NCI-H510A treated with DMSO at 0.1 percent for 48 hours (cell line): ENCODE measurements around the gene PPT1.

Experiments used
- DNase-seq: peaks from one replicate; lab custom pipeline; 2025; lab: John Stamatoyannopoulos, UW

PPT1 gene

GRCh38 chr1:40029608-40030007 lies 67.4 kb downstream of the PPT1 start:
- DNase-seq, result peak; percentile 59

- DNase-seq, result no peak
These were observed 69.4 kb downstream of the PPT1 start for GRCh38 chr1:40027647-40028046.

DNA sequence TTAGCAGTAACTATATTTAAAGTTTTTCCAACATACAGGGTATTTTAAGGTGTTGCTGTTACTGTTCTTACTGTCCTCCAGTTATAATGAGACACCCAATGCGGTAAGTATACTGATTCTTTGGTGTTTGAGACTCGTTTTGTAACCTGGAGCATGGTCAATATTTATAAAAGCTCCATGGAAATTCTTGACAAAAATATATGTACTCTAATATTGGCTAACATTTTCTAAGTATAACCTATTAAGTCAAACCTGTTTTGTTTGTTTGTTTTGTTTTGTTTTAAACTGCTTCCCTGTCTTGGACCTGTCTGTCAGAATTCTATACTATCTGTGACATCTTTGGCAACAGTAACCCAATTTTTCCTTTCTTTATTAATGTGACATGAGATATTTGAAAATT lies 72.4 kb downstream of the PPT1 start:
- DNase-seq, result no peak

DNA sequence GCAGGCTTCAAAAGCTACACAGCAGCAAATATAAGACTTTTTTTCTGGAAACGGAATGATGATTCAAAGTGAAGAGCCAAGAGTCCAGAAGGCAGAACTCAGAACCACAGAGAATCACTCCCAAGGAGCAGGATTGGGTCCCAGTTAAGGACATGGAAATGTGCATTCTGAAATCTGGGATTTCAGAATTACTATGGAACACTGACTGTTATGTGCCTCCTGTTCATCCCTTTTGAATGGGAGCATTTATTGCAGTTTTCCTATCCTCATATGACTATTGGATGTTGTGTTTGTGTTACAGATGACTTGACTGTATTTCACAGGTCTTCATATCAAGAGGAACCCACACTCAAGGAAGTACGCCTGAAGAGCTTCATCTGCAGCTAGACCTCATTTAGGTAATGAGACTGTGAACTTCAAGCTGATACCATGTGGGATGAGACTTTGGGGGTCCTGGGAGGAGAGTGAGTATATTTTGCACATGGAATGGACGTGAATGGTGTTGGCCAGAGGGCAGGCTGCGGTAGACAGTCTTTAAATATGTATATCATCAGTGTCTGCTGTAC lies 73.6 kb downstream of the PPT1 start:
- no peak for DNase-seq
